SHP77 (cell line): ENCODE results near the gene PDK1.

Experiments
- DNase-seq, 2 experiments: peaks; one replicate each; lab custom pipeline; 2025; lab: John Stamatoyannopoulos, UW

Gene PDK1

DNA sequence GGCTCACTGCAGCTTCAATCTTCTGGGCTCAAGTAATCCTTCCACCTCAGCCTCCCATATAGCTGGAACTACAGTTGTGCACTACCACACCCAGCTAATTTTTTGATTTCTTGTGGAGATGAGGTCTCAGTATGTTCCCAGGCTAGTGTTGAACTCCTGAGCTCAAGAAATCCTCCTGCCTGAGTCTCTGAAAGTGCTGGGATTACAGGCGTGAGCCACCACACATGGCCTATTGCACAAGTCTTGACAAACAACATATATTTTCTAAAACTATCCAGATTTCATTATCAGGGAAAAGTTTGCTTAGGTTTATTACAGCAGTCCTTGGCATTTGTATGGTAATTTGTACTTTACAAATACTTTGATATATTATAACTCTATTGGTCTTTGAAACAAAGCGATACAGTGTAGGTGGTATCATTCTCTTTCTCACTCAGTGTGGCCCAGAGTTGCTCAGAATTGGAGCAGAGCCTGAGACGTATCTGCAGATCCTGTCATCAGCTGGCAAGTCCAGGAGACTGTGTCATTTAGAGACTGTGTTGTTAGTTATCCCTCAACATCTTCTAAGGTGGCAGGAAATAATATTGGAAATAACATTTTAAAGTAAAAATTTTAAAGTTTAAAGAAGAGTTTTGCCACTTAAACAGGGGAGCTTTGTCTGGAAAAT, 41.4 kb downstream of the PDK1 start:
- DNase-seq = no peak

GRCh38 chr2:172599947-172600346, 44.1 kb downstream of the PDK1 start:
- no peak for DNase-seq

DNA sequence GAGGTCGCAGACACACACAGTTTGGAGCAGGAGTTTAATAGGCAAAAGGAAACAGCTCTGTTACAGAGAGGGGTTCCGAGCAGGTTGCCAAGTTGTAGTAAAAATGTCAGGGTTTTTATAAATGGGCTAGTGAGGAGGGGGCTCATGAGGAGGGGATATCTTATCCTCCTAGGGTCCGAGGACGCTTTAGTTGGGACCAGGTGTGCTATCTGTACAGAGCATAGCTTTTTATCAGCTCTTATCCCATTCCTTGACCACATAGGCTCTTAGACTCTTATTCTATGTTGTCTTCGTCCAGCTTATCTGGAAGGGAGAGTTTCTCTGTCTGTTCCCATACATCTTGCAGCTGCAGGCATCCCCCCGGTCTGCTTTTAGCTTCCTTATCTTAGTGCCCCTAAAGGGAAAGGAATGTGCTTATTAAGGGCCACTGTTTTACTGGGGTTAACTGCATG, 44.7 kb downstream of the PDK1 start:
- DNase-seq = no peak

GRCh38 chr2:172606285-172606684, 50.4 kb downstream of the PDK1 start:
- DNase-seq = no peak

GRCh38 chr2:172607379-172607928, 51.6 kb downstream of the PDK1 start:
- DNase-seq = no peak

- DNase-seq = no peak
Observed at GRCh38 chr2:172609488-172609887, 53.6 kb downstream of the PDK1 start.

DNA sequence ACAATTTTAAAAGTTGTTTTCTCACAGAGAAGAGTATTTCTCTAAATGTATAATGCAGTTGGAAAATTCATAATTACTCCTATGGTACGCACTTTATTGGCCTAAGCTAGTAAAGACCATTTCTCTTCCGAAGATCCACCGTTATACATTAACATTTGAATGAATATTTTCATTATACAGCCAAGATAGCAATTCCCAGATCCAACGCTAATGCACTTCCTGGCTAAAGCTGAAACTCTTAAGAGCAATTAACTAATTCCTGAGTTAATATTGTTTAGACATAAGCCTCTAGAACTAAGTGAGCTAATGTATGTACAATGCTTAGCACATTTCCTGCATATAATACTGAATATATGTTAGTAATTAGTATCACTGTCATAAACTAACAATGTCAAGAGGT, 56.2 kb downstream of the PDK1 start:
- no peak for DNase-seq

- DNase-seq = no peak
Observed at GRCh38 chr2:172613040-172613439, 57.1 kb downstream of the PDK1 start.

GRCh38 chr2:172613615-172614231, 57.8 kb downstream of the PDK1 start:
- DNase-seq = no peak

GRCh38 chr2:172614932-172615331, 59.0 kb downstream of the PDK1 start:
- no peak for DNase-seq

GRCh38 chr2:172615727-172616261, 59.9 kb downstream of the PDK1 start:
- no peak for DNase-seq

- DNase-seq = no peak
Observed at GRCh38 chr2:172617115-172617514, 61.2 kb downstream of the PDK1 start.

DNA sequence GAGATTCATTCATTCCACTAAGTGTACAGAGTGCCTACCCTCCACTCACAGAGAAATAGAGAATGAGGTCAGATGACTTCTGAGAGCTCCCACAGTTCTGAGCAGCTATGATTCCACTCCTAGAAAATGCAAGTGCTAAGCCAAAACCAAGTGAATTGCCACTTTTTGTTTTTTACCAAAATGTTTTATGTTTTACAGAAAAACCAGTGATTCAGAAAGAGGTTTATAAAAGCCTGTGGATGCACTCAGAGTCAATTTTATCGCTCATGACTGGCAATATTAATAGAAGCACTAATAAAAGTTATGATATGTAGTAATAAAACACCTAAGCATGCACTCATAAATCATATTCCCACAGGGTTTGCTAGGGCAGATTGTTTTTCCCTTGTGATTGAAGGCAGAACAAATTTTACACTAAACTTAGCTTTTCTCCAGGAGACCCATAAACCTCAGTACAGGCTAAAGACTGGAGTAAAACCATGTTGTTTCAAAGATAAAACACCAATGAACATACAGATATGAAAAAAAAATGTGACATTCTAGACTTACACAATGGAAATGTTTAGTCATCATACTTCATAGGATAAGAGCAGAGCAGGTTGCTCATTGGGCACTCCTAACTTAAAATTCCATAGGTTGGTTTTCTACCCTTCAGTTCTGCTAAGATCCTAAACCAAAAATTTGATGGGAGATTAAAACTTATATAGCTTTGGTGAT, 67.5 kb downstream of the PDK1 start:
- DNase-seq = no peak

DNA sequence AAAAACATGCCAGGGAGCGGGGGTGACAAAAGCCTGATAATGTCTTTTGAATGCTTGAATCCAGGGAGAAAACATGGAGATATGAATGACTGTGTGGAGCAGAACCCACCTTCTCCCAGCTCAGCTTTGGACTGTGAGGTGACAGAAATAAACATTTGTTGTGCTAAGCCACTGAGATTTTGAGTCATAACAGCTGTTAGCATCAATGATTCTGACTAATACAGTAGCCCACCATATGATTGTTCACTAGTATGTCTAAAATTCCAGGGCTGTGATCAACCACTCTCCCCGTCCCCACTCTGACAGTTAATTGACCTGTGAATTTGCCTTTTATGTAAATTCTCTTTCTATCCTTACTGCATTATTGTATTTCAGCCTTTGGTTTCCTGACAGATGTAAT, 69.1 kb downstream of the PDK1 start:
- DNase-seq = no peak

GRCh38 chr2:172627181-172627580, 71.3 kb downstream of the PDK1 start:
- DNase-seq = no peak

GRCh38 chr2:172628085-172628484, 72.2 kb downstream of the PDK1 start:
- no peak for DNase-seq

- no peak for DNase-seq
Observed at GRCh38 chr2:172629586-172629985, 73.7 kb downstream of the PDK1 start.

DNA sequence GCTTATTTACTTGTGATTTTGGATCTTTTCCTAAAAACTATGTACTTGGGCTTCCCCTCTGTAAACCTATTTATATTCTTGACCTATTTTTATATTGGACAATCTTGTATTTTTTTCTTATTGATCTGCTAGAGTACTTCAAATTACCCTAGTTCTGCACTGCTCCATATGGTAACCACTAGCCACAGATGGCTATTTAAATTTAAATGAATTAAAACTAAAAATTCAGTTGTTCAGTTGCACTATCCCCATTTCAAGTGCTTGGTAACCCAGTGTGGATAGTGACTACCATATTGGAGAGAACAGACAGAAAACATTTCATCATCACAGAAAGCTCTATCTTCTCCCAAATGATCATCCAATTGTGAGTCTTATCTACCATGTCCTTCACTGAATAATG, 74.3 kb downstream of the PDK1 start:
- DNase-seq = no peak

DNA sequence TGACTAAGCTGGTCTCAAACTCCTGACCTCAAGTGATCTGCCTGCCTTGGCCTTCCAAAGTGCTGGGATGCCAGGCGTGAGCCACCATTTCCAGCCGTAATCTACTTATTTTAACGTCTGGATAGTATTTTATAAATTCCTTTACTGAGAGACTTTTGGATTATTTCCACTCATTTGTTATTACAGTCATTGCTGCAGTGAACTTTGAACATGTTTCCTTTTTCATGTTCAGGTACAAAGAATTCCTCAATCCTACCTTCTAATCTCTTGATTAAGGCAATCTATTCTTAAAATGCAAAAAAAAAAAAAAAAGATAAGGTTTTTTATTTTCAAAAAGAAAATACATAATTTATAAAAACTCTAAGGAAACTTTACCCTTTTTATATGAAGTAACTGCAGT, 78.6 kb downstream of the PDK1 start:
- no peak for DNase-seq

- DNase-seq = no peak
Observed at GRCh38 chr2:172635548-172635947, 79.7 kb downstream of the PDK1 start.

GRCh38 chr2:172639256-172639655, 83.4 kb downstream of the PDK1 start:
- no peak for DNase-seq

DNA sequence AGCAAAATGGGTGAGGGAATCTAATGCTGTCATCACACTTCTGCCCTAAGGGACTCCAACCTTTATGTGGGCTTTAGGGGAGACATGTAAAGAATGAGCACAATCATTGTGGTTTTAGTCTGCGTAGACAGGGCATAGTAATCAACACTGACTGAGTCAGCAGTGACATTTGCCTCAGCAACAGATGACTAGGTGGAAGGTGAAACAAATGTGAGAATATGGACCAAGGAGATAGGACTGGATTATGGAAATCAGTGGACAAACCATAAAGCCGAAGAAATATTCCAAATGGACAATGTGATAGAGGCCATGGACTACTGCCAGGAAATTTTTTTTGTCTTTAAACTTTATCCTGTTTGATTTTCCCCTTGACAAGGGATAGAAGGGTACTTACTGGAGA, 83.9 kb downstream of the PDK1 start:
- no peak for DNase-seq

- no peak for DNase-seq
Observed at GRCh38 chr2:172640389-172640788, 84.5 kb downstream of the PDK1 start.
